ENCODE measurements around the gene GNB1. TPM values are rescaled to one million over a fixed set of nuclear protein-coding genes. Genes with fewer than 3 reads are reported as not detected.

The GNB1 gene
- total RNA-seq, 1 donor from 2014 or later = 474 TPM

DNA sequence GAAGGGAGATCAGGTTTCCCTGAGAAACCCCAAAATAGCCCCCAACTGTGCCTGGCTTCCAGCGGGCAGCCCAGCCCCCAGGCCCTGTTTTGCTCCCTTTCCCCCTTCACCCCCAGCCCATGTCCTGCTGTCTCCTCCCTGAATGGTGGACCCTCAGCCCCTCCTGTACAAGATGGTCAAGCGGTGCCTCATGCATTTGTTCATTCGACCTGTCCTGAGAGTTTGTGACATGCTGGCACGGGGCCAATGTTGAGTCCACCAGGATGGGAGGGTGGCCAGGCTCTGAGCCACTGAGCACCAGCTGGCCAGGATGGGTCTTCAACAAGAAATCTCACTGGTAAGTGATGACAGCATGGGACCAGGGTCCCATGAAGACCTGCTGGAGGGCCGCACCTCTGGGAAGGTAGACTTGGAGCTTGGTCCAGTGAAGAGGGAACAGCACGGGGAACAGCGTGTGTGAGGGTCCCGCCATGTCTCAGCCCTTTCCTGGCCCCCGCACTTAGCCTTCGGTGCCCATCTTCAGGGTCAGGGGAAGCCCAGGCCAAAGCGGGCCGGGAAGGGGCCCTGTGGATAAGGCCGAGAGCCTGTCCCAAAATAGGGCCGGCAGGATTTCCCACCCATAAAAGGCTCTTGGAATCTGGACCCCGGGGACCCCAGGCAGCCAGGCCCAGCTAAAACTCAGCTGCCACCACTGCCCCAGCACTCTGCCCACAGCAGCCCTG, 24.2 kb upstream of the GNB1 start, which contains the start of gene CALML6:
CALML6 (plus strand) TSS at position 290 of the 722 bp plus-strand sequence; CDS start at position 311, 21 bp downstream.
- H3K4me1 Mint-ChIP-seq = peaks cover 15% of the 10 kb centered on the region
- no peaks in the 10 kb centered on the region for H3K9me3 Mint-ChIP-seq
- H3K27me3 Mint-ChIP-seq (ENCODE audit: low read depth) = no peaks in the 10 kb centered on the region
- no peak for DNase-seq (ENCODE audit: low read depth, low spot score)
- no peaks in the 10 kb centered on the region for H3K36me3 Mint-ChIP-seq (ENCODE audit: low read depth)
- H3K27ac Mint-ChIP-seq (ENCODE audit: unreplicated experiment) = no peak within 1 kb of the TSS
- H3K4me3 Mint-ChIP-seq = no peak within 1 kb of the TSS
- TF ChIP-seq, protein P1, sequence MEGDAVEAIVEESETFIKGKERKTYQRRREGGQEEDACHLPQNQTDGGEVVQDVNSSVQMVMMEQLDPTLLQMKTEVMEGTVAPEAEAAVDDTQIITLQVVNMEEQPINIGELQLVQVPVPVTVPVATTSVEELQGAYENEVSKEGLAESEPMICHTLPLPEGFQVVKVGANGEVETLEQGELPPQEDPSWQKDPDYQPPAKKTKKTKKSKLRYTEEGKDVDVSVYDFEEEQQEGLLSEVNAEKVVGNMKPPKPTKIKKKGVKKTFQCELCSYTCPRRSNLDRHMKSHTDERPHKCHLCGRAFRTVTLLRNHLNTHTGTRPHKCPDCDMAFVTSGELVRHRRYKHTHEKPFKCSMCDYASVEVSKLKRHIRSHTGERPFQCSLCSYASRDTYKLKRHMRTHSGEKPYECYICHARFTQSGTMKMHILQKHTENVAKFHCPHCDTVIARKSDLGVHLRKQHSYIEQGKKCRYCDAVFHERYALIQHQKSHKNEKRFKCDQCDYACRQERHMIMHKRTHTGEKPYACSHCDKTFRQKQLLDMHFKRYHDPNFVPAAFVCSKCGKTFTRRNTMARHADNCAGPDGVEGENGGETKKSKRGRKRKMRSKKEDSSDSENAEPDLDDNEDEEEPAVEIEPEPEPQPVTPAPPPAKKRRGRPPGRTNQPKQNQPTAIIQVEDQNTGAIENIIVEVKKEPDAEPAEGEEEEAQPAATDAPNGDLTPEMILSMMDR (conservative IDR thresholded peaks at IDR 0.05) = no peak

- Mint-ChIP-seq H3K36me3 (ENCODE audit: low read depth) (no peaks in the 10 kb centered on the region), H3K27me3 (ENCODE audit: low read depth) (no peaks in the 10 kb centered on the region), H3K9me3 (no peaks in the 10 kb centered on the region), H3K4me3 (no peak overlapping the region), H3K27ac (ENCODE audit: unreplicated experiment) (no peak overlapping the region), H3K4me1 (peaks cover 17% of the 10 kb centered on the region)
- TF ChIP-seq, protein P1 (conservative IDR thresholded peaks at IDR 0.05) = no peak
- DNase-seq (ENCODE audit: low read depth, low spot score) = no peak
Observed at GRCh38 chr1:1914101-1914970, 23.4 kb upstream of the GNB1 start.

GRCh38 chr1:1911350-1912041, 20.6 kb upstream of the GNB1 start:
- Mint-ChIP-seq H3K9me3 (no peaks in the 10 kb centered on the region), H3K36me3 (ENCODE audit: low read depth) (no peaks in the 10 kb centered on the region), H3K4me1 (peaks cover 16% of the 10 kb centered on the region), H3K27ac (ENCODE audit: unreplicated experiment) (peak overlapping the region; percentile 67), H3K4me3 (peak overlapping the region; percentile 19), H3K27me3 (ENCODE audit: low read depth) (no peaks in the 10 kb centered on the region)
- no peak for DNase-seq (ENCODE audit: low read depth, low spot score)
- TF ChIP-seq, protein P1 (conservative IDR thresholded peaks at IDR 0.05) = no peak

GRCh38 chr1:1910651-1911331, 19.9 kb upstream of the GNB1 start:
- H3K27me3 Mint-ChIP-seq (ENCODE audit: low read depth) = no peaks in the 10 kb centered on the region
- no peak overlapping the region for H3K27ac Mint-ChIP-seq (ENCODE audit: unreplicated experiment)
- no peak for DNase-seq (ENCODE audit: low read depth, low spot score)
- no peaks in the 10 kb centered on the region for H3K36me3 Mint-ChIP-seq (ENCODE audit: low read depth)
- H3K9me3 Mint-ChIP-seq = no peaks in the 10 kb centered on the region
- peaks cover 19% of the 10 kb centered on the region for H3K4me1 Mint-ChIP-seq
- TF ChIP-seq, protein P1 (conservative IDR thresholded peaks at IDR 0.05) = no peak
- H3K4me3 Mint-ChIP-seq = peak overlapping the region; percentile 85

- Mint-ChIP-seq H3K4me3 (peak overlapping the region; percentile 85), H3K27ac (ENCODE audit: unreplicated experiment) (peak overlapping the region; percentile 97), H3K27me3 (ENCODE audit: low read depth) (no peaks in the 10 kb centered on the region), H3K4me1 (peaks cover 19% of the 10 kb centered on the region), H3K36me3 (ENCODE audit: low read depth) (no peaks in the 10 kb centered on the region), H3K9me3 (no peaks in the 10 kb centered on the region)
- TF ChIP-seq, protein P1 (conservative IDR thresholded peaks at IDR 0.05) = no peak
- DNase-seq (ENCODE audit: low read depth, low spot score) = no peak
Observed at GRCh38 chr1:1910033-1910465, 19.2 kb upstream of the GNB1 start.
